GM08714 (cell line): Measurements from ENCODE around the gene PXMP2.
"Not testable (repeated sequence)": the region's sequence is repeated elsewhere in the genome, so short reads cannot be mapped to it uniquely, and the experiment has no call there.

Experiments
- H3K4me3 ChIP-seq: fragments of 200-500 bp; sonication (Bioruptor generic); 2 replicates; pipeline ENCODE4 v1.5.1; 2014; ENCODE audit warnings: mild to moderate bottlenecking, low read length, inconsistent platforms
- ZNF274 ChIP-seq: IDR thresholded peaks from 2 replicates; pipeline ENCODE4 v1.6.1; 2012; ENCODE audit warnings: mild to moderate bottlenecking, low read depth, low read length

PXMP2 gene

DNA sequence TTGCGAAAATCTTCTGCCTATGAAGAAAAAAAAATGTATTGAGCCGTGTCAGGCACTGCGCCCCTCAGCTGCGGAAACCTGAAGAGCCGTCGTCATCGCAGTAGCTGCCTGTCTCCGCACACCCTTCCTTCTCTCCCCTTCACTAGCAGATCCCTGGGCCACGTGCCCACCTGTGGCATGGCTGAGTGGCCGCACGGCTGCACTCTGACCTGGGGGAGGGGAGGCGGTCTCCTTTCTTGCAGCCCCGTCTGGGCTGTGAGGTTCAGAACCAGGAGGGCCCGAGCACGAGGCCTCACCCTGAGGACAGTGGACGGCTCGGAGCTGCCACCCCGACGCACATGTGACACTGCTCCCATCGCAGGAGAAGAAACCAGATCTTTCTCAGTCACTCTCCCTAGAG, 48.1 kb downstream of the PXMP2 start:
- TF ChIP-seq ZNF274 = no peak
- no peak overlapping the region for H3K4me3 ChIP-seq

GRCh38 chr12:132736378-132736777, 49.0 kb downstream of the PXMP2 start:
- H3K4me3 ChIP-seq = no peak overlapping the region
- no peak for TF ChIP-seq ZNF274

- no peak for TF ChIP-seq ZNF274
Observed at GRCh38 chr12:132736913-132737312, 49.5 kb downstream of the PXMP2 start.

DNA sequence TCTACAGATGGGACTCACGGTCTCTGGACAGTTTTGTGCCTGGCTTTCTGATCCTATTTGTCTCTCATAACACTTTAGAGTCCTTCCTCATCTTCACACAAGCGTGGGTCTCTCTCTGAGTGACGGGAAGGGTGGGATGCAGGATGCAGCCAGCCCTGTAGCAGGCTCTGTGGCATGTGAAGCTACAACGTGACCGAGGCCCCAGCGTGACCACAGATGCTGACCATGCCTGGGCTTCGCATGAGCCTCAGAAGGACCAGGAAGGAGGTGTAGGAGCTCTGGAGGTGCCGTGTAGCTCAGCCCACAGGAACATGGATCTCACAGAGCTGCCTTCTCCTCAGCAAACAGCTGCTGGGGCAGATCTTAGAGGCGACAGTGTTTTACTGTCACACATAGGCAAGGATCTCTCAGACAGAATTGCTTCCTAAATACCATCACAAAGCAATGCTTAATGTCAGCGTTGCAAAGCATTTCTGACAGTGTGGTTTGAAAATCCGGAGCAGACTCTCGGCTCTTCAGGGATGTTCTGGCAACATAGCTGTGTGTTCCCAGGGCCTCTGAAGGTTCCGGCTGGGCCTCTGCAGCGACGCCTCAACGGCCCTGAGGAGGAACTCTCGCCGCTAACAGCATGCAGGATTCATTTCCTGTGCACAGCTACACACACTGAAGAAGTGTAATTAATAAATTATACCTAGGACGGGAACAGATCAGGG, 52.4 kb downstream of the PXMP2 start:
- no peak for TF ChIP-seq ZNF274
- no peak overlapping the region for H3K4me3 ChIP-seq

More at GRCh38 chr12:132736913-132737312, 49.5 kb downstream of the PXMP2 start:
- H3K4me3 ChIP-seq = no peak overlapping the region

- no peak for TF ChIP-seq ZNF274
Observed at GRCh38 chr12:132740313-132740646, 52.9 kb downstream of the PXMP2 start.

GRCh38 chr12:132740652-132741051, 53.3 kb downstream of the PXMP2 start:
- no peak overlapping the region for H3K4me3 ChIP-seq
- no peak for TF ChIP-seq ZNF274

More at GRCh38 chr12:132740313-132740646, 52.9 kb downstream of the PXMP2 start:
- H3K4me3 ChIP-seq = no peak overlapping the region

DNA sequence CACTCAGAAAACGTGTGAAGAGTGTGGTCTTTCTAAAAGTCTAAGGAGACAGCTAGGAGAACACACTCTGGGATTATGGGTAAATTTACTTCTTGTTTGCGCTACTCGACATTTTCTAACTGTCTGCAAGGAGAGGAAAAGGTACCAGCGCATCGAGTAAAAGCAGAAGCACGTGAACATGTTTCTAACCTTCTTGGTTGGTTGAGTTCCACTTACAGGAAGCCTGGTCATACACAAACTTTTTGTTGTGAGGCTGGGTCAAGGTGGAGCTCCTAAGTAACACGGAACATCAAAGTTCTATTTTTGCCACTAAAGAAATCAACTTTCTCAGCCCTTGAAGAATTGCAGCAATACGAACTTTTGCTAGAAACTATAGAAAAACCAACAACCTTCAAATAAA, 54.2 kb downstream of the PXMP2 start:
- no peak for TF ChIP-seq ZNF274
- H3K4me3 ChIP-seq = no peak overlapping the region

DNA sequence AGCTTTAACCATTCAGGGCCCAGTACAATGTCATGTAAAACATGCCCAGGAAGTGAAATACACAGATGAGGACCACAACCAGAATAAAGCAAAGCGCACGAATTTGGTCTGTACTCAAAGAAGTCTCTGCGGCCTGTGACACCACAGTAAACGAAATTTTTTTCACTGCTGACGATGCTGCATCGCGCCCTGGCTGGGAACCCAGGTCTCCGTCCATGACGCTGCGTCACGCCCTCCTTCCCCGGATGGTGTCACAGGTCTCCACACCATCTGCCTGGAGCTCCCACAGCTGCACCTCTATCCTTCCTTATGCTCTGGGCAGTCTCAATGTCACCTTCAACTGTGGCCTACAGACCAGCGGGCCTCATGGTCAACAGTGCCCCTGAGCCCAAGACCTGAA, 56.4 kb downstream of the PXMP2 start:
- no peak overlapping the region for H3K4me3 ChIP-seq
- TF ChIP-seq ZNF274 = no peak

GRCh38 chr12:132746613-132747012, 59.2 kb downstream of the PXMP2 start:
- TF ChIP-seq ZNF274 = no peak
- no peak overlapping the region for H3K4me3 ChIP-seq

- no peak for TF ChIP-seq ZNF274
- H3K4me3 ChIP-seq = no peak overlapping the region
Observed at GRCh38 chr12:132747395-132747794, 60.0 kb downstream of the PXMP2 start.

DNA sequence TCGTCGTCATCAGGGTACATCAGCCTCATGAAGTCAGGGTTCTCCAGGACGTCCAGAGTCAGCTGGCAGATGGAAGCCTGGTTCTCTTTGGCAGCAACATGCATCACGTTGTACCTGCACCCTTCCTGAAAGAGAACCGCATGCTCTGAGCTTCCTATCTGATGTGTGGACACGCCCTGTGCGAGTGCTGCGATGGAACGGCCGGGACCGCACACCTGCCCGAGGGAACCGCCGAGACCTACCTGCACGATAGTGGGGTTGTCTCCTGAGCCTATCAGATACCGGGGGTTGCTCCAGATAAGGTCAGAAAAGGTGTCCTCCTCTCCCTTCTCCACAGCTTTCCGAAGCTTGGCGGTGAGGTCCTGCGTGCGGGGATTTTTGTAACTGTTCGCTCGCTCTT, 60.5 kb downstream of the PXMP2 start:
- no peak for TF ChIP-seq ZNF274
- no peak overlapping the region for H3K4me3 ChIP-seq

- TF ChIP-seq ZNF274 = no peak
- no peak overlapping the region for H3K4me3 ChIP-seq
Observed at GRCh38 chr12:132748319-132748718, 60.9 kb downstream of the PXMP2 start.

DNA sequence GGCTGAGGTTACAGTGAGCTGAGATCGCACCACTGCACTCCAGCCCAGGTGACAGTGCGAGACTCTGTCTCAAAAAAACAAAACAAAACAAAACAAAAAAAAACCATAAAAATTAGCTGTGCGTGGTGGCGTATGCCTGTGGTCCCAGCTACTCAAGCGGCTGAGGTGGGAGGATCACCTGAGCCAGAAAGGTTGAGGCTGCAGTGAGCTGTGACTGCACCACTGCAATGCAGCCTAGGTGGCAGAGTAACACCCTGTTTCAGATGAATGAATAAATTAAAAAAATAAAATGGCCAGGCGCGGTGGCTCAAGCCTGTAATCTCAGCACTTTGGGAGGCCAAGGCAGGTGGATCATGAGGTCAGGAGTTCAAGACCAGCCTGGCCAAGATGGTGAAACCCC, 66.3 kb downstream of the PXMP2 start:
- not testable (repeated sequence) for H3K4me3 ChIP-seq

DNA sequence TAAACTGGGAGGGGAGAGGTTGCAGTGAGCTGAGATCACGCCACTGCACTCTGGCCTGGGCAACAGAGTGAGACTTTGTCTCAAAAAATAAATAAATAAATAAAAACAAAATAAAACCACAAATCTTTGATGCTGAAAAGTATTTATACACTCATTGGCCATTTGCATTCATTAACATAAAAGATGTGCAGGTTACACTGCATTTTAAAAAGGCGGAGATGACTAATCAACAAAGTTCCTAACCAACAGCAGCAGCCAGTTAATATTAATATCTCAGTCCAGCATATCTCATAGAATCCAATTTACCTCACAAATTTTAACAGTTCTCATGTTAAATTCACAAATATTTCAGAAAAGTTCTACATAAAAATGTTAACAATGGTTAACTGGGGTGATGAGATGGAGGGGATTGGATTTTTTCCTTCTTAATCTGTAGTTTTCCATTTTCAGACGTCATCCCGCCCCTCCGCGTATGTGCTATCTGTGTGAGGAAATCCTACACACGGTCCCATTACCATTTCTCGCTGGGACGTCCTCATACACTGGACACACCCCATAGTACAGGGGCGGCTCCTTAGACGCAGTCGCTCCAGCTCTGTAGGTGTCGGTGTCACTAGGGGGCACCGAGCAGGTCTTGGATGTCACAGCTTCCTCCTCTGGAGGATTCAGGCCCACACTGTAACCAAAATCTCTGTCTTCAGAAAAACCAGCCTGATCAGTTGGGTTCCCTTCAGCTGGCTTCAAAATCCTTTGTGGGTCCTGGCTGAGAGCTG, 67.0 kb downstream of the PXMP2 start:
- H3K4me3 ChIP-seq = no peak overlapping the region
- TF ChIP-seq ZNF274 = no peak
